SIG-M5 treated with dmso at 0.1 percent for 504 hours (cell line): ENCODE measurements around the gene LPCAT1.
"Not testable (repeated sequence)": the region's sequence is repeated elsewhere in the genome, so short reads cannot be mapped to it uniquely, and the experiment has no call there.

Source experiments
- DNase-seq: peaks from one replicate; lab custom pipeline; 2025; ENCODE audit not compliant: unreplicated experiment; lab: John Stamatoyannopoulos, UW

The LPCAT1 gene

DNA sequence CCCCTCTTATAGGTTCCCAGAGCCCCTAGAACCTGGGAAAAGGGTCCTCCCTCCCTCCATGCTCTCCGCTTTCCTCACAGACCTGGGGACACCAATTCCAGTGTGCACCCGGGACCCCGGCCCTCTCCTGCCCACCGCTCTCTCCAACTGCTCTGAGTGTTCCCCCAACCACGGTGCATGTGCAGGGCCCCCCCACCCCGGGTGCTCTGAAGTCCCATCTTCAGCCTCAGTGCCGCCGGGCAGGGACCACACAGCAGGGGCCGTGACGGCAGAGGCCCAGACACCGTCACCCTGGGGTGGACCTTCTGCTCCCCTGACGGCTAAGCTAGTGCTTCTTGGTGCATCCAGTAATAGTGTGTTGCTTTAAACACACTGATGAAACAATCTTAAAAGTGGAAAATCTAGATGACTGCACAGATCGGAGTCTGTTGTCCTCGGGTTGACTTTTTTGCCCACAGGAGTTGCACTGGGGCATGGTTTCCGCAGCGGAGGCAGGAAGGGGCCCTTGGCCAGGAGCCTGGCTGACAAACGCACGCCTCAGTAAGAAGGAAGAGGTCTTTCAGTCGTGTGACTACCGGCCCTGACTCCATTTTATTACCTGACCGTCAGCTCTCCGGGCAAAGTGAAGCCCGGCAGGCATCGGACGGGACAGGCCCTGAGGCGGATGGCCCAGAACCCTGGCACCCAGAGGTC is 42.3 kb downstream of the LPCAT1 start:
- peak; percentile 20 for DNase-seq

DNA sequence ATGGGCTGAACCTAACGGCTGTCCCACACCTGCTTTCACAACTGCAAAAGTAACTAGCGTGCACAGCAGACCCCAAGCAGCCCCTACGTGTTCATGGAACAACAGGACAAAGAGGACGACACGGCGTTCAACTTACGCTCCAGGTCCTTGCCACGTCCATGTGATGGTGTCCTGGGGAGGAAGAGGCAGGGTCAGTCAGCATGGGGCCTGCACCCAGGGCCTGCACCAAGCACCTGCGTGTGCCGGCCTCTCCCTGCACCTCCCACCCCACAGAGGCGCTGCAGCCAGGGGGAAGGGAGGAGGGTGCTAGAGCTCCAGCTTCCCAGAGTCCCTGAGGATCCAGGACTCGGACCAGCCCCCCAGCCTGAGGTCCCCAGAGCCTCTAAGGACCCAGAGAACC is 43.0 kb downstream of the LPCAT1 start:
- no peak for DNase-seq

DNA sequence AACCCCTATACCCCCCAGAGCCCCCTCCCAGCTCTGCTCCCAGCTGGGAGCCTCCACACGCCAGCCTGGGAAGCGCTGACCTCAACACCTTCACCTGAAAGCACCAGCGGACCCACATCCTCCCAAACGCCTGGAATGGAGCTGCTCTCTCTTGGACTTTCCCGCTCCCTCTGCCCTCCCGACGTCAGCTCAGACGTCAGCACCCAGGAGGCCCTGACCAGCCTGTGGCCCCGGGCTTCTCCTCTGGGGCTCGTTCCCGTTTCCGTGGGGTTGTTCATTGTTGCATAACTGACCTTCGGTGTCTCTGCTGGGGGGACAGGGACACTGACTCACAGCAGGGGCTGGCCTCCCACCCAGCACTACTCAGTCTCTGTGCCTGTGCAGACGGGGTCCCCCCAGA is 43.5 kb downstream of the LPCAT1 start:
- DNase-seq, result peak; percentile 54

DNA sequence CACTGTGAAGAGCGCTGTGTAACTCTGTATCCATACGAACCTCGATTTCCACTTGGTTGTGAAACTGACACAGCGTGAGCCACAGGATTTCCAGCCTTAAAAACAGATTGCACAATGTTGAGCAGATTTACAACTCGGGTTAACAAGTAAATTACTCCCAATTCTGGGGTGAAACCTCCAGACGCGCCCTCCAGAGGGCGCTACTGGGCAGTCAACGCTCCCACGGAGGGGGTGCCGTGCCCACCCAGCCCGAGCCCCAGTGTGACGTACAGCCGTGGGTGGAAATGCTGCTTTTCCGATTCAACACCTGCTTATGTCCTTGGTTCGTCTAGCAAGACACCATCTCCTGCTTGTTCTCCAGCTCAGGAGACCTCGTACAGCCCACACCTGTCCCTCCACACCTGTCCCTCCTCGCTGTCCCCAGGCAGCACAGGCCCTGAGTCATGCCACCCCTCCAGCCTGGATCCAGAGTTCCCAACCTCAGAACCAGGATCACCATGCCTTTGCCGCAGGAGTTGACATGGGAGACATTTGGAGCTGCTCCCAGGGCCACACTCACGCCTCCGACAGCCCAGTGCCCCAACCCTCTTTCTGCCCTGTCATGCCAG is 44.1 kb downstream of the LPCAT1 start:
- DNase-seq, result peak; percentile 82

DNA sequence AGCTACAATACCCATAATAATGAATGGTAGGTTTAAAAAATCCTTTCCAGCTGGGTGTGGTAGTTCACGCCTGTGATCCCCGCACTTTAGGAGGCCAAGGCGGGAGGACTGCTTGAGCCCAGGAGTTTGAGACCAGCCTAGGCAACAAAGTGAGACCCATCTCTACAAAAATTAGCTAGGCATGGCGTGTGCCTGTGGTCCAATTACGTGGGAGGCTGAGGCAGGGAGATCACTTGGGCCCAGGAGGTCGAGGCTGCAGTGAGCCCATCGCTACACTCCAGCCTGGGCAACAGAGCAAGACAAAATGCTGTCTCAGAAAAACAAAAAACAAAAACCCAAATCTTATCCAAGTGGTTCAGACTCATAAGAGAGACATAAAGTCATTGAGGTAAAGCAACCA is 44.7 kb downstream of the LPCAT1 start:
- DNase-seq, result no peak

DNA sequence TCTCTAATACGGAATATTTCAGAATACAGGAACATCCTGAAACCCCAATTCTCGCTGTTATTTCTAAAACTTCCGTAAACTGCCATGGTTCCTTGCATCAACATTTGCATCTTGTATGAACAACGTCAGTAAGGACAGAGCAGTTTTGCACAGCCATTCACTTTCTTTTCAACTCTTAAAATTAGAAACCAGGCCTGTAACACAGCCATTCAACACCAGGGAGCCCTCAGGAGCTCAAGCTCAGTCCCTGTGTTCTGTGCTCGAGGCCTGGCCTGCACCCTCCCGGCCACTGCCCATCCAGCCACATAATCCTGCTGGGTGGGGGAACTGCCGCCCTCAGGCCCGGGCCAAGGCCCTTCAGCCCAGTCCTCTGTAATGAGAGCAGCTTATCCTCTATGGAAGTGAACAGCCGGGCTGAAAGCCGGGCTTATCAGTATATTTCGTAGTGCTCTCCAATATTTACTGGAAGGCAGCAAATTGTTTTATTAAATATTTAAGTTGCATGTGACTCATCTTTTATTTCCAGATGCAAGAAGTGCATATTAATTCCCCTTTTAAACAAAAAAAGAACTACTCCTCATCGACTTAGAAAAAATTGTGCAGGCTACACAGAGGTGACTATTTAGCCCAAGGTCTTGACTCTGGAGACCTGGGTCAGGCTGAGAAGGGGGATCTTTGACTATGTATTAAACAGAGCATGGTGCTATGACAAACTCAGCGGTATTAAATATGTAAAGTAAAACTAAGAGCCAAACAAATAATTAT is 45.3 kb downstream of the LPCAT1 start:
- no peak for DNase-seq

DNA sequence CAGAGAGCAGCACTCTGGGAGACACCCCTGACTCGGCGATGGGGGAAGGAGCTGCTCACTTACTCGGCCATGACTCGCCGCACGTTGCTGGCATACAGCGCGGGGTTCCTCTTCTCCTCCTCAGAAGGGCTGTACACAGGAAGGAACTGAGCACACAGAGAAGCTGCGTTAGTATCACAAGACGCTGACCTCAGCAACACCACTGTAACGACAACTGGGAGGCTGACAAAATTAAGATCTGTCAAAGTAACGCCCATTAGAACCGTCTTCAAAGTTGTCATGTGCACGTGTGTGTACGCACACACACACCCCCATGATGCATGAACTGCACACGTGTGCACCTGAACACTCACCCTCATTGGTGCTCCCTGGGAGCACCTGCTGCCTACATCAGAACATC is 46.4 kb downstream of the LPCAT1 start:
- DNase-seq, result no peak

DNA sequence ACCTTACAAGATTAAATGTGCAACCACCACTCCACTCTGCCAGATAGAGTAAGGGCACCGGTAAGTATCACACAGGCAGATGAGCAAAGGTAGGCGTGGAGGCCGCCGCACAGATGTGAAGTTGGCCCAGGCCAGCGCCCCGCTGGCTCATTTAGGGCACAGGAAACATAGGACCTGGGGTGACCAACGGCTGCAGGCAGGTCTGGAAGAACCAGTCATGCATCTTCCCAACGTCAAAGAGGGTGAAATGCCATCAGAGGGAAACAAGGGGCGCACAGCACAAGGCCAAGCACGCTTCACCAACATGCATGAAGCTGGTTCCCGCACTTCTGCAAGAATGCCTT is 46.8 kb downstream of the LPCAT1 start:
- no peak for DNase-seq

DNA sequence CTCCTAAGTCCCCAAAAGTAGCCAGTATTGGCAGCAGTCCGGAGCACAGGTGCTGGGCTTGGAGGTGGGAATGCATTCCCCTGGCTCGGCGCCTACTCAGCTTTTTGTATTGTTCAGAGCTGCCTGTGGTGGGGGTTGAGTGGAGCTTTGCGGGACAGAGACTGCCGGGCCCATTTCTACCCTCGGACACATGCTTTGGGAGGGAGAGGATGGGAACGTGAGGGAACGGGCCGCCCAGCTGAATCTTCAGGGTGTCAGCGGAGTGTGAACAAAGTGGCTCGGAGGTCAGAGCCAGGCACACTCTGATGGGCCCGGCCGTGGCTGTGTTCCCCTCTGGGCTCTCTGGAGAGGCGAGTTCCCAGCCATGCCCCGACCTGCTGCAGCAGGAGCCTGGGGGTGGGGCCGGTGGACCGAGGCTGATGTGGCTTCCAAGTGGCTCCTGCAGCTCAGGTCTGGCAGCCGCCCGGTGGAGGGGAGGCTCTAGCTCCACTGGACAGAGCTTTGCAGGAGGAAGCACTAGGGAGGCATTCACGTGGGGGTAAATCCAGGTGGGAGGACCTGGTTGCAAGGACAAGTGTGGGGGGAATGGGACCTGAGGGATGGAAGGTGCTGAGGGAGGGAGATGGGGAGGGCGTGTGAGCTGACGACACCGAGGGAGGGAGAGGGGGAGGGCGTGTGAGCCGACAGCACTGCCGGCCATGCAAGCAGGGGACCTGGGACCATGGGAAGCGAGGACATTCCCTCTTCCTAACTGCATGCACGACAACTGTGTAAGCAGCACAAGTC is 47.4 kb downstream of the LPCAT1 start:
- no peak for DNase-seq

DNA sequence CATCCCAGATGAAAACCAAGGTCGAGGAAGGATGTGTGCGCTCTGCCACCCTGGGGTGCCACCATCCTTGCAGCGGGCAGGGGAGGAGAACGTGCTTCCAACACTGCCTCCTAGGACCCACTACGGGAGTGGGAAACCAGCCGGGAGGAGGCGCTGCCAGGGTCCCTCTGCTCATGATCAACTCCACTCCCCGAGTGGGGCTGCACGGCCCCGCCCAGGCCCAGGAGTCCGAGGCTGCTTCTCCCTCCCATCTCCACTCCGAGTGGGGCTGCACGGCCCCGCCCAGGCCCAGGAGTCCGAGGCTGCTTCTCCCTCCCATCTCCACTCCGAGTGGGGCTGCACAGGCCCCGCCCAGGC is 48.2 kb downstream of the LPCAT1 start:
- not testable (repeated sequence) for DNase-seq

DNA sequence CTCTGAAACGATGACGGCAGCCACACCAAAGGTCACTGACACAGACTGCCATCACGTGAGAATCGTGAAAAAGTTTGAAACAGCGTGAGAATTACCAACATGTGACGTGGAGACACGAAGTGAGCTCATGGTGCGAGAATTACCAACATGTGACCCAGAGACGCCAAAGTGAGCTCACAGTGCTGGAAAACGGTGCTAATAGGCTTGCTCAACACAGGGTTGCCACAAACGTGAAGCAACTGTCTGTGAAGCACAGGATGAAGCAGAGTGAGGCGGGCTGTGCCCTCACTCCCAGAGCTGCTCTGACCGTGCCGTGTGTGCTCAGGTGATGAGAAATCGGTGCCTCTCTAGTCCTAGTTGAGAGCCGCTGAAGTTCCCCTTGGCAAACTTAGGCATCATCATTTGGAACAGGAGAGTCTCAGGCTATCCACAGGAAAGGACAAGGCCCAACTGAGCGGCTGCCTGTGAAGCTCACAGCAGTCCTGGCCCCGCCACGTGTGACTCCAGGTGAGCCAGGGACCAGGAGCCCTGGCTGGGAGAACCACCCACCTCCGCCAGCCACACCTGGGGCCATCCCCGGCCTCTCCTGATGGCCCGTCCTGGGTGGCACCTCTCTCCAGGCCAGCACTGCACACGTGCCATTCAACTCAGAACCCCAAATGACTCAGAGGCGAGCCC is 48.8 kb downstream of the LPCAT1 start:
- DNase-seq, result peak; percentile 20

DNA sequence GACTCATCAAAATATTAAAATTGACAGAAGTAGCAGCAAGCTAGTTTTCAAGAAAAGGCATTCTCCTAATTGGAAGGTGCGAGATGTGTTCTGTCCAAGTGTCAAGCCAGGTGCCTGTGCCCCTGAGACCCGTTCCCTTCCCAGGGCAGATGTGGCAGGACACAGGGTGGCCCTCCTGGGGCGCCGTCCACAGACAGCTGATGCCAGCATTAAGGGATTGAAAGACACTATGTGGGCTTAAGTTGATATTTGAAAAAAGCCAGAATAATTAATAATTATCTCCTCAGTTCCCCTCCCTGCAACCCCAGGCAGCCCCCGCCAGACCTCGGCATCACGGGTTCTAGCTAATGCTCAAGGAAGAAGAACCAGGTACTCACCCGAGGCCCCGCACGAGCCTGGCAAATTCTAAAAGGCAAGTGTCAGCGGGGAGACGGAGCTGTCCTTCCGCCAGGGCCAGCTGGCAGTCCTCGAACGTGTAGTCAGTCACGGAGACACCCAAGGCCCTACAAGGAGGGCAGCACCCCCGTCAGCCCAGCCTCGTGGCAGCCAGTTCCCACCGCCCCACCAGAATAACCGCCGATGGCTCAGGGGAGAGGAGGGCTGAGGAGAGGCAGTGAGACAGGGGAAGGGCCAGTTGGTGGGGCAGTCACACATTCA is 49.4 kb downstream of the LPCAT1 start:
- no peak for DNase-seq

DNA sequence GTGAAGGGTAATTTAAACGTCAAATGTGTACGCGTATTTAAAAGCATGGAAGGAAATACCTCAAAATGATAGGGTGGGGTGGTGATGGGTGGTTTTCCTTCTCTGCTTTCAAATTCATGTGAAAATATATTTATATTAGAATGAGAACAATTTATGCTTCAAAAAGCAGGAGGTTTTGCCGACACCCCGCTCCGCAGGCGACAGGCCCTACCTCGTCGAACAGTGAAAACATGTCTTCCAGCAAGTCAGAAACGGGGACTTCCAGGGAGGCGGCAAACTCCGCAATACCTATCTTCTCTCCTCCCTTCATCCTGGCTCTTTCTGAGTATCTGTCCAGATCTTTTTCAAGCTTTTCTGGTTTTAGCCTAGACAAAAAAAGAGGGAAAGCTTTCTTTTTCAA is 50.0 kb downstream of the LPCAT1 start:
- DNase-seq, result no peak

DNA sequence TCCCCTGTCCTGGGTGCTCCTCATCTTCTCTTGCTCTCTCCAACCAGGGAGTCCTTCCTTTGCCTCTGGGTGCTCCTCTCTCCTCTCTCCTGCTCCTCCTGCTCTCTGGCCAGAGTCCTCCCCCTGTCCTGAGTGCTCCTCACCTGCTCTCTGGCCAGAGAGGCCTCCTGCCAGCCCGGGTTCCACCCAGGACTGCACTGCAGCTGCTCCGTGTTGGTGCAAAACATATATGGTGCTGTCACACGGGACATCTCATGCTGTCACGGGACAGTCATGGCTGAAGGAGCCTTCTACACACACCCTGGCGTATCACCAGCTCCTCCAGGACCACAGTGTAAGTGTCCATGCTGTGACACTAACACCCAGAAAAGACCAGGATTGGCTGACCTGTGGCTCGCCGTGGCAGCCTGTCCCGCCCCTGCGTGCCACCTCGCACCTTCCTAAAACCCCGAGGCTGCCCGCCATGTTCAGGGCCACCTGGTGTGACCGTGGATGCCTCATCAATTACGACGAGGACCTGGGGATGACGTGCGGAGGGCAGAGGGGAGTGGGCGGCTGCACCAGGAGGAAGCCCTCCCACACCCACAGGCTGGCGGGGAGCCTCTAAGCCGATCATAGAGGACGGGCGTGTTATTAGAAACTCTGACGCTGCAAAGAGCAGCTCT is 50.7 kb downstream of the LPCAT1 start:
- DNase-seq, result no peak

DNA sequence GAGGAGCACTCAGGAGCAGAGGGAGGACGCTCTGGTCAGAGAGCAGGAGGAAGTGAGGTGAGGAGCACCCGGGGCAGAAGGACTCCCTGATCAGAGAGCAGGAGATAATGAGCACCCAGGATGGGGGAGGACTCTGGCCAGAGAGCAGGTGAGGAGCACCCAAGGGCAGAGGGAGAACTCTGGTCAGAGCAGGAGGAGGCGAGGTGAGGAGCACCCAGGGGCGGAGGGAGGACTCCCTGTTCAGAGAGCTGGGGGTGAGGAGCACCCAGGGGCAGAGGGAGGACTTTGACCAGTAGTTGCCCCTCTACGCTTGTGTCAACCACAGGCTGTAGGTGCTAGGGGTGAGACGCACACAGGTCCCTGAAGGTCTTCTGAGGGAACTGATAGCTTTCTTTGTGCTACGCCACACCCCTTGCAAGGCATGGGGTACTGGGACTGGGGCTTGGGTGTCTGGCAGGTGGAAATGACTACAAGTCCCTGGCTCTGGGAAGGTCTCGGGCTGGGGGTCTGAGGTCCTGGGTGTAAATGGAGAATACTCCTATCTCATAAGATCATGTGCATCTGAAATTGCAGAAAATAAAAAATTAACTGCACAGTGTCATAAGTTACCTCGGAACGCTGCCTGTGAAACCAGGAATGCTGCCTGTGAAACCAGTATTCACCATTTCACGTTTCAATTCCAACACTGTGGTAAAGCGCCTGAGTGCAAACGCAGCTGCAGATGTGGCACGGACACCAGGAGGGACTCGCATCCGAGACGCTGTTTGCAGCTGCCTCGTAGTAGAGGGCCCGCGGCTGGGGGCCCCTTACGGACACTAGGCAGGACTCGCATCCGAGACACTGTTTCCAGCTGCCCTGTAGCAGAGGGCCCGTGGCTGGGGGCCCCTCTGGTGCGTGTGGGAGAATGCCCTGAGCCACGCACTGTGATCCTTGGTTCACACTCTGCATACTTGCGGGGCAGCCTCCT is 51.5 kb downstream of the LPCAT1 start:
- no peak for DNase-seq

DNA sequence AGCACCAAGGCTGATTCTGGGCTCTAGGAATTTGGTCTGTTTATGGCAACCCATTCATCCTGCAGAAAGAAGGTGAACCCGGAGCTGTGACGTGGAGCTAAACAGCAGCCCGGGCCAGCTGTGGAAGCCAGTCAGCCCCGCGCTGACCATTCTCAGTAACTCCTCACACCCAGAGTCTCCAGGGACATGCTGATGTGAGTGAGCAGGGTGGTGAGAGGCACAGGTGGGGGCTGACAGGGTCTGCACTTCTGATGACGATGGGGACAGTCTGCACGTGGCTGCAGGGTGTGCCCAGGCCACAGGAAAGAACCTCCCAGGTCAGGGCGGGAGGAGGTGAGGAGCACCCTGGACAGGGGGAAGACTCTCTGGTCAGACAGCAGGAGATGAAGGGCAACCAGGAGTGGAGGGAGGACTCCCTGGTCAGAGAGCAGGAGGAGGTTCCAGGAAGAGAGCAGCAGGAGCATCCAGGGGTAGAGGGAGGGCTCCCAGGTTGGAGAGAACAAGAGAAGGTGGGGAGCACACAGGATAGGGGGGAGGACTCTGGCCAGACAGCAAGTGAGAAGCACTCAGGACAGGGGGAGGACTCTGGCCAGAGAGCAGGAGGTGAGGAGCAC is 52.4 kb downstream of the LPCAT1 start:
- DNase-seq, result no peak

DNA sequence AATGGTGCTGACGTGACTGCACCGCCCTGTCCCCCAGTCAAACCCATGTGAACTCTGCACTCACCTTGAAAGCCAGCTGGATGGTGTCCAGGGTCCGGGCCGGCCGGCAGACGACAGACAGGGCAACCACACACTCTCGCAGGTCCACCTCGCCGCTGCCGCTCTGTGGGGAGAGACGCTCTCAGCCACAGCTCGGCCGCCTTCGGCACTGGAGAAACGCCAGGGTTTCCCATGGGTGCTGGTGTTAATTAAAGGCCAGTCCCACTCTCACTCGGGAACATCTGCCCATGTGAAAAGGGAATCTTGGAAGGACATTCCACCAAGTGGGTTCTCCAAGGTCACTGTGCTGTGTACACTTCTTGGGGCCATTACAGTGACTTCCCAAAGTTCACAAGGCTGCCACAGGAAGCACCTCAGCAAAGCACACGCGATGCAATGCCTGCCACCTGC is 53.0 kb downstream of the LPCAT1 start:
- no peak for DNase-seq
